KOPT-K1 (cell line): ENCODE measurements around the gene CACNA2D4.

Source experiments
- H3K27ac ChIP-seq: fragments of 200-600 bp; sonication (generic); 2 replicates; pipeline ENCODE4 v1.5.1; 2016; ENCODE audit warnings: antibody characterized with exemption, mild to moderate bottlenecking, low read depth, low read length; ENCODE audit not compliant: poor library complexity, severe bottlenecking
- H3K36me3 ChIP-seq: fragments of 200-600 bp; sonication (generic); 2 replicates; pipeline ENCODE4 v1.5.1; 2017; ENCODE audit warnings: antibody characterized with exemption, mild to moderate bottlenecking, low read length, moderate library complexity; ENCODE audit not compliant: insufficient read depth
- H3K9me3 ChIP-seq: fragments of 200-600 bp; sonication (generic); 2 replicates; pipeline ENCODE4 v1.5.1; 2017; ENCODE audit warnings: antibody characterized with exemption, low read length, mild to moderate bottlenecking; ENCODE audit not compliant: insufficient read depth, poor library complexity, severe bottlenecking

CACNA2D4 gene

GRCh38 chr12:1878695-1879094, 39.8 kb downstream of the CACNA2D4 start:
- H3K9me3 ChIP-seq = no peaks in the 10 kb centered on the region
- no peak overlapping the region for H3K27ac ChIP-seq
- no peaks in the 10 kb centered on the region for H3K36me3 ChIP-seq

GRCh38 chr12:1878214-1878613, 40.2 kb downstream of the CACNA2D4 start:
- no peaks in the 10 kb centered on the region for H3K36me3 ChIP-seq
- no peak overlapping the region for H3K27ac ChIP-seq
- no peaks in the 10 kb centered on the region for H3K9me3 ChIP-seq

GRCh38 chr12:1877169-1877878, 41.1 kb downstream of the CACNA2D4 start:
- H3K9me3 ChIP-seq = no peaks in the 10 kb centered on the region
- no peak overlapping the region for H3K27ac ChIP-seq
- H3K36me3 ChIP-seq = no peaks in the 10 kb centered on the region

- Histone ChIP-seq H3K9me3 (no peaks in the 10 kb centered on the region), H3K36me3 (no peaks in the 10 kb centered on the region), H3K27ac (no peak overlapping the region)
Observed at GRCh38 chr12:1876086-1876485, 42.4 kb downstream of the CACNA2D4 start.

GRCh38 chr12:1875608-1876007, 42.8 kb downstream of the CACNA2D4 start:
- Histone ChIP-seq H3K36me3 (no peaks in the 10 kb centered on the region), H3K27ac (no peak overlapping the region), H3K9me3 (no peaks in the 10 kb centered on the region)

GRCh38 chr12:1873531-1874510, 44.6 kb downstream of the CACNA2D4 start:
- Histone ChIP-seq H3K36me3 (no peaks in the 10 kb centered on the region), H3K9me3 (no peaks in the 10 kb centered on the region), H3K27ac (no peak overlapping the region)

- Histone ChIP-seq H3K9me3 (no peaks in the 10 kb centered on the region), H3K27ac (no peak overlapping the region), H3K36me3 (no peaks in the 10 kb centered on the region)
Observed at GRCh38 chr12:1872448-1872847, 46.0 kb downstream of the CACNA2D4 start.

GRCh38 chr12:1872001-1872400, 46.5 kb downstream of the CACNA2D4 start:
- H3K36me3 ChIP-seq = no peaks in the 10 kb centered on the region
- H3K9me3 ChIP-seq = no peaks in the 10 kb centered on the region
- H3K27ac ChIP-seq = no peak overlapping the region

- Histone ChIP-seq H3K36me3 (no peaks in the 10 kb centered on the region), H3K27ac (no peak overlapping the region), H3K9me3 (no peaks in the 10 kb centered on the region)
Observed at GRCh38 chr12:1870998-1871917, 47.2 kb downstream of the CACNA2D4 start.

- Histone ChIP-seq H3K27ac (no peak overlapping the region), H3K9me3 (no peaks in the 10 kb centered on the region), H3K36me3 (no peaks in the 10 kb centered on the region)
Observed at GRCh38 chr12:1870086-1870485, 48.4 kb downstream of the CACNA2D4 start.

- H3K36me3 ChIP-seq = no peaks in the 10 kb centered on the region
- H3K27ac ChIP-seq = no peak overlapping the region
- H3K9me3 ChIP-seq = no peaks in the 10 kb centered on the region
Observed at GRCh38 chr12:1869145-1869544, 49.3 kb downstream of the CACNA2D4 start.

- Histone ChIP-seq H3K36me3 (no peaks in the 10 kb centered on the region), H3K27ac (no peak overlapping the region), H3K9me3 (no peaks in the 10 kb centered on the region)
Observed at GRCh38 chr12:1865284-1865866, 53.1 kb downstream of the CACNA2D4 start.

GRCh38 chr12:1864867-1865266, 53.6 kb downstream of the CACNA2D4 start:
- Histone ChIP-seq H3K27ac (no peak overlapping the region), H3K9me3 (no peaks in the 10 kb centered on the region)

GRCh38 chr12:1864456-1864855, 54.0 kb downstream of the CACNA2D4 start:
- Histone ChIP-seq H3K9me3 (no peaks in the 10 kb centered on the region), H3K27ac (no peak overlapping the region), H3K36me3 (no peaks in the 10 kb centered on the region)

More at GRCh38 chr12:1864867-1865266, 53.6 kb downstream of the CACNA2D4 start:
- H3K36me3 ChIP-seq = no peaks in the 10 kb centered on the region
